ENCODE measurements around the gene CNRIP1.

CNRIP1 gene, protein sequence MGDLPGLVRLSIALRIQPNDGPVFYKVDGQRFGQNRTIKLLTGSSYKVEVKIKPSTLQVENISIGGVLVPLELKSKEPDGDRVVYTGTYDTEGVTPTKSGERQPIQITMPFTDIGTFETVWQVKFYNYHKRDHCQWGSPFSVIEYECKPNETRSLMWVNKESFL

GRCh38 chr2:68319398-68320117 is at the start of gene CNRIP1:
CNRIP1 (minus strand) TSS chr2:68319949; CDS start chr2:68319400, 549 bp downstream.
- Histone ChIP-seq H3K27me3 (peaks cover 55% of the 10 kb centered on the region), H3K4me3 (ENCODE audit: low read depth in 1 of 2, low read length in 1 of 2) (peak within 1 kb of the TSS; percentile 51 to 72), H3K36me3 (no peaks in the 10 kb centered on the region), H3K27ac (no peak within 1 kb of the TSS), H3K9me3 (no peaks in the 10 kb centered on the region), H3K4me1 (ENCODE audit: control insufficient read depth in 1 of 2, insufficient read depth in 1 of 2, low read depth in 1 of 2, low read length in 1 of 2) (peaks cover 15 to 20% of the 10 kb centered on the region in 2 experiments)
- TF ChIP-seq, protein P1, sequence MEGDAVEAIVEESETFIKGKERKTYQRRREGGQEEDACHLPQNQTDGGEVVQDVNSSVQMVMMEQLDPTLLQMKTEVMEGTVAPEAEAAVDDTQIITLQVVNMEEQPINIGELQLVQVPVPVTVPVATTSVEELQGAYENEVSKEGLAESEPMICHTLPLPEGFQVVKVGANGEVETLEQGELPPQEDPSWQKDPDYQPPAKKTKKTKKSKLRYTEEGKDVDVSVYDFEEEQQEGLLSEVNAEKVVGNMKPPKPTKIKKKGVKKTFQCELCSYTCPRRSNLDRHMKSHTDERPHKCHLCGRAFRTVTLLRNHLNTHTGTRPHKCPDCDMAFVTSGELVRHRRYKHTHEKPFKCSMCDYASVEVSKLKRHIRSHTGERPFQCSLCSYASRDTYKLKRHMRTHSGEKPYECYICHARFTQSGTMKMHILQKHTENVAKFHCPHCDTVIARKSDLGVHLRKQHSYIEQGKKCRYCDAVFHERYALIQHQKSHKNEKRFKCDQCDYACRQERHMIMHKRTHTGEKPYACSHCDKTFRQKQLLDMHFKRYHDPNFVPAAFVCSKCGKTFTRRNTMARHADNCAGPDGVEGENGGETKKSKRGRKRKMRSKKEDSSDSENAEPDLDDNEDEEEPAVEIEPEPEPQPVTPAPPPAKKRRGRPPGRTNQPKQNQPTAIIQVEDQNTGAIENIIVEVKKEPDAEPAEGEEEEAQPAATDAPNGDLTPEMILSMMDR (IDR thresholded peaks at IDR 0.05) = no peak

GRCh38 chr2:68369337-68369734 is 49.6 kb upstream of the CNRIP1 start:
- Histone ChIP-seq H3K27ac (peak overlapping the region; percentile 97), H3K9me3 (no peaks in the 10 kb centered on the region), H3K4me1 (ENCODE audit: control insufficient read depth in 1 of 2, insufficient read depth in 1 of 2, low read depth in 1 of 2, low read length in 1 of 2) (peaks cover 78 to 85% of the 10 kb centered on the region in 2 experiments), H3K27me3 (no peaks in the 10 kb centered on the region), H3K4me3 (ENCODE audit: low read depth in 1 of 2, low read length in 1 of 2) (peak overlapping the region; percentile 96 to 98), H3K36me3 (peaks cover 30% of the 10 kb centered on the region)
- TF ChIP-seq, protein P1 (IDR thresholded peaks at IDR 0.05) = no peak

DNA sequence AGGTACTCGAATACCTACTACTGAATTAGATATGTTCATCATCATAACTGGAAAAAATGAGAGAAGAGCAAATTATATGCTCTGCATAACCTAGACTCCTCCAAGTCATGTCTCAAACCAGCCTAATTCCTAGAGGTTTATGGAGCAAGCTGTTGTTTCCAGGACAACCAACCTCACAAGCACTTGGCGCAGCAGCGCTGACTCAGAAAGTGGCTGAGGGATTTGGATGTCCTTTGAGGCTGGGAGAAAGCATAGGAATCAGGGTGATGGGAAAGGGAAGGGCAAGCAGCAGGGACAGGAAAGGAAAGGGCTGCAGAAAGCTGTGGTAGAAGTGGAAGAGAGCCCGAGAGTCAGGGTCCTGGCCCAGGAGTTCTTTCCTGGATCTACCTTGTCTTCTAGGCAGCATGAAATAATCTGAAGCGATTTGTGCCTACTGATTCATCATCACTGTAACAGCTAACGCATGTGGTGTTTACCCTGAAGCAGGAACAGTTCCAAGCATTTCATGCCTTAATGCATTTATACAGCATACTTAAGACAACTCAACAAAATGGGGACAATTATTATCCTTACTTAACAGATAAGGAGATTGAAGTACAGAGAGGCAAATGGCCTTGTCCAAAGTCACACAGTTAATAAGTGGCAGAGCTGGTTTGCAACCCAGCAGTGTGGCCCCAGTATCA is 49.0 kb upstream of the CNRIP1 start:
- H3K27me3 ChIP-seq = no peaks in the 10 kb centered on the region
- H3K4me1 ChIP-seq (ENCODE audit: control insufficient read depth in 1 of 2, insufficient read depth in 1 of 2, low read depth in 1 of 2, low read length in 1 of 2) = peaks cover 78 to 85% of the 10 kb centered on the region in 2 experiments
- peaks cover 24% of the 10 kb centered on the region for H3K36me3 ChIP-seq
- H3K4me3 ChIP-seq (ENCODE audit: low read depth in 1 of 2, low read length in 1 of 2) = peak overlapping the region; percentile 96 to 98
- TF ChIP-seq, protein P1 (IDR thresholded peaks at IDR 0.05) = no peak
- peak overlapping the region; percentile 97 for H3K27ac ChIP-seq
- H3K9me3 ChIP-seq = no peaks in the 10 kb centered on the region

GRCh38 chr2:68367953-68368653 is 48.4 kb upstream of the CNRIP1 start:
- Histone ChIP-seq H3K36me3 (peaks cover 21% of the 10 kb centered on the region), H3K9me3 (no peaks in the 10 kb centered on the region), H3K4me3 (ENCODE audit: low read depth in 1 of 2, low read length in 1 of 2) (peak overlapping the region; percentile 96 to 98), H3K4me1 (ENCODE audit: control insufficient read depth in 1 of 2, insufficient read depth in 1 of 2, low read depth in 1 of 2, low read length in 1 of 2) (peaks cover 79 to 89% of the 10 kb centered on the region in 2 experiments), H3K27ac (peak overlapping the region; percentile 97), H3K27me3 (no peaks in the 10 kb centered on the region)
- TF ChIP-seq, protein P1 (IDR thresholded peaks at IDR 0.05) = no peak

GRCh38 chr2:68366083-68366560 is 46.4 kb upstream of the CNRIP1 start:
- Histone ChIP-seq H3K9me3 (no peaks in the 10 kb centered on the region), H3K27me3 (no peaks in the 10 kb centered on the region), H3K4me3 (ENCODE audit: low read depth in 1 of 2, low read length in 1 of 2) (peak overlapping the region; percentile 96 to 98), H3K27ac (peak overlapping the region; percentile 97), H3K4me1 (ENCODE audit: control insufficient read depth in 1 of 2, insufficient read depth in 1 of 2, low read depth in 1 of 2, low read length in 1 of 2) (peaks cover 74 to 82% of the 10 kb centered on the region in 2 experiments), H3K36me3 (peaks cover 11% of the 10 kb centered on the region)
- TF ChIP-seq, protein P1 (IDR thresholded peaks at IDR 0.05) = no peak
